GM12878 (cell line): ENCODE results near the gene LDLRAD4. TPM values are rescaled to one million over a fixed set of nuclear protein-coding genes. Genes with fewer than 3 reads are reported as not detected.

ENCODE experiments used
- ATAC-seq: fragments of 200-7000 bp; cut with Tn5 transposase; 3 replicates; pipeline ENCODE4 v1.9.1; 2020; ENCODE audit warnings: mild to moderate bottlenecking, moderate library complexity
- BruUV-seq: library from RNA; stranded (reverse); fragments of 400-500 nt; replicated peaks from 2 replicates; lab custom pipeline; 2021; lab: Mats Ljungman, UMichigan
- CTCF ChIA-PET: fragments of 300-600 bp; sonication (Branson Sonifier 250); formaldehyde crosslinking; extraction: SDS; loops from one replicate; lab custom pipeline; 2021; ENCODE audit warnings: inconsistent platforms; lab: Yijun Ruan, JAX
- POLR2A ChIA-PET: fragments of 350-600 bp; formaldehyde crosslinking; extraction: SDS; loops from one replicate; lab custom pipeline; 2021; ENCODE audit warnings: inconsistent platforms; lab: Charles Lee
- RAD21 ChIA-PET: fragments of 300-600 bp; sonication (Branson Sonifier 250); formaldehyde crosslinking; loops from one replicate; lab custom pipeline; 2023; ENCODE audit warnings: antibody characterized with exemption; ENCODE audit not compliant: unreplicated experiment; lab: Charles Lee
- SMC1A ChIA-PET: fragments of 300-600 bp; sonication (Branson Sonifier 250); formaldehyde crosslinking; loops from one replicate; lab custom pipeline; 2023; ENCODE audit not compliant: unreplicated experiment, uncharacterized antibody; lab: Charles Lee
- DNase-seq: peaks from one replicate; pipeline ENCODE4 v3.0.0-alpha.2; 2011; ENCODE audit warnings: low read depth, low spot score
- FAIRE-seq: peaks from 3 replicates; lab custom pipeline; 2011; peaks lifted over from hg19 to GRCh38; lab: Jason Lieb, UNC
- H2AFZ ChIP-seq: 2 replicates; pipeline ENCODE4 v1.6.0; 2011; ENCODE audit warnings: low read depth, low read length, control low read depth; ENCODE audit not compliant: control insufficient read depth
- H3K27ac ChIP-seq: 2 replicates; pipeline ENCODE4 v1.5.1; 2011; ENCODE audit warnings: control low read depth; ENCODE audit not compliant: control insufficient read depth, insufficient read depth
- H3K27me3 ChIP-seq, 2 experiments: replicated peaks in 1 of 2; 2 replicates each; pipeline versions ENCODE4 v1.6.0 to v1.6.1; 2011; ENCODE audit warnings: low read length in 1 of 2; ENCODE audit not compliant: control insufficient read depth in 2 of 2, insufficient read depth in 2 of 2
- H3K36me3 ChIP-seq, 2 experiments: 2 replicates each; pipeline ENCODE4 v1.5.1; 2011; ENCODE audit warnings: low read length in 1 of 2; ENCODE audit not compliant: control insufficient read depth in 2 of 2, insufficient read depth in 2 of 2
- H3K4me1 ChIP-seq: 2 replicates; pipeline ENCODE4 v1.6.1; 2011; ENCODE audit warnings: mild to moderate bottlenecking, low read length, moderate library complexity, mixed read lengths; ENCODE audit not compliant: control insufficient read depth, insufficient read depth
- H3K4me2 ChIP-seq: 2 replicates; pipeline ENCODE4 v1.6.0; 2011; ENCODE audit warnings: control low read depth; ENCODE audit not compliant: control insufficient read depth, insufficient read depth
- H3K4me3 ChIP-seq: fragments of 200-600 bp; sonication (generic); 2 replicates; pipeline ENCODE4 v1.5.1; 2016
- H3K79me2 ChIP-seq: 2 replicates; pipeline ENCODE4 v1.6.0; 2011; ENCODE audit warnings: low read length; ENCODE audit not compliant: control insufficient read depth, insufficient read depth
- H3K9ac ChIP-seq: 2 replicates; pipeline ENCODE4 v1.8.0; 2011; ENCODE audit warnings: low read length, control low read depth, mixed read lengths; ENCODE audit not compliant: control insufficient read depth, insufficient read depth
- H3K9me3 ChIP-seq: replicated peaks from 3 replicates; pipeline ENCODE4 v1.5.1; 2011; ENCODE audit warnings: mild to moderate bottlenecking, low read length; ENCODE audit not compliant: control insufficient read depth, insufficient read depth
- H4K20me1 ChIP-seq: 2 replicates; pipeline ENCODE4 v1.6.0; 2011; ENCODE audit not compliant: control insufficient read depth, insufficient read depth
- ASH2L ChIP-seq: fragments of 300-600, 200-600 bp; sonication (generic); IDR thresholded peaks from 2 replicates; pipeline ENCODE4 v1.6.1; 2017; ENCODE audit warnings: low read depth, mild to moderate bottlenecking, borderline replicate concordance
- CEBPZ ChIP-seq: fragments of 150-350 bp; IDR thresholded peaks from 2 replicates; pipeline ENCODE4 v1.6.1; 2016; ENCODE audit warnings: low read depth, low read length
- IKZF2 ChIP-seq, 2 experiments: fragments of 450-650 bp; IDR thresholded peaks; 2 replicates each; pipeline ENCODE4 v1.6.1; 2017; ENCODE audit warnings: mild to moderate bottlenecking in 2 of 2, moderate library complexity in 2 of 2
- MLLT1 ChIP-seq: fragments of 450-650 bp; IDR thresholded peaks from 2 replicates; pipeline ENCODE4 v1.6.1; 2016; ENCODE audit warnings: mild to moderate bottlenecking
- MTA3 ChIP-seq: IDR thresholded peaks from 2 replicates; pipeline ENCODE4 v1.6.1; 2012; ENCODE audit warnings: low read length, inconsistent platforms, borderline replicate concordance
- PML ChIP-seq: IDR thresholded peaks from 2 replicates; pipeline ENCODE4 v1.6.1; 2012; ENCODE audit warnings: low read length, inconsistent platforms
- RAD21 ChIP-seq: IDR thresholded peaks from 2 replicates; pipeline ENCODE4 v1.6.1; 2011; ENCODE audit warnings: mild to moderate bottlenecking, low read depth, low read length, moderate library complexity; ENCODE audit not compliant: insufficient read depth
- RUNX3 ChIP-seq: IDR thresholded peaks from 2 replicates; pipeline ENCODE4 v1.6.1; 2012; ENCODE audit warnings: low read length, inconsistent platforms
- WGBS: methylation state at CpG from one replicate; pipeline ENCODE4 v1.1.6; 2016; ENCODE audit warnings: low lambda C conversion rate; ENCODE audit not compliant: insufficient replicate concordance, insufficient coverage; ENCODE audit errors: missing lambda C conversion rate; 5-methylcytosine and 5-hydroxymethylcytosine counted together
- in situ Hi-C: fragments of 300-500 bp; cut with MboI; formaldehyde crosslinking; loops from 9 replicates; pipeline ENCODE4 v1.14.3; 2018; ENCODE audit warnings: mixed read lengths
- intact Hi-C: fragments of 100-400 bp; cut with micrococcal nuclease; formaldehyde crosslinking; loops from one replicate; pipeline ENCODE4 v1.14.2; 2022; ENCODE audit not compliant: unreplicated experiment
- polyA plus RNA-seq, 11 experiments: library from polyadenylated mRNA; depleted of rRNA in 4 of 11; unstranded in 6 of 11; stranded (reverse) in 5 of 11; fragments of >200 nt; fragmentation: Nextera tagmentation in 4 of 11; fragmentation: Illumina TruSeq in 1 of 11; extraction: Ambion mirVana in 4 of 11; extraction: Trizol in 1 of 11; gene quantifications; 1 replicate in 1 of 11; 2 replicates in 10 of 11; pipeline versions ENCODE4 v1.2.1 to v1.2.3, GENCODE V29; 2011 to 2016; ENCODE audit warnings: inconsistent platforms in 2 of 11, missing spikeins in 2 of 11, low read depth in 1 of 11
- total RNA-seq, 4 experiments: library from RNA; depleted of rRNA in 3 of 4; stranded (reverse); fragments of >200 nt in 3 of 4; fragmentation: Illumina TruSeq in 1 of 4; extraction: Trizol in 1 of 4; gene quantifications; 2 replicates each; pipeline versions ENCODE4 v1.2.1 to v1.2.3, GENCODE V29; 2013 to 2021
- TF ChIP-seq, protein P1 (sequence below): fragments of 450-650 bp; IDR thresholded peaks from 2 replicates; pipeline ENCODE4 v1.6.1; 2017; ENCODE audit warnings: antibody characterized with exemption, mild to moderate bottlenecking, moderate library complexity

Gene LDLRAD4
- total and polyA plus RNA-seq, 10 of the 15 experiments (the other 5 are each of a cell fraction or from before 2014, with no cell fraction given): 2.7 to 16.8 (median 11.2) TPM

- H4K20me1 ChIP-seq: no peaks in the 10 kb centered on the region
- H3K27me3 ChIP-seq: peaks cover 0 to 2% of the 10 kb centered on the region in 2 experiments; a peak in 3 of 4 replicates
- no peaks in the 10 kb centered on the region for H3K9me3 ChIP-seq
- no peaks in the 10 kb centered on the region for H3K4me1 ChIP-seq
- WGBS: 38% methylated on average over 19 of the region's 19 CpGs
- no peak overlapping the region for H3K4me3 ChIP-seq
- no peak for DNase-seq
- H3K9ac ChIP-seq: no peak overlapping the region
- H3K4me2 ChIP-seq: no peak overlapping the region
- POLR2A ChIA-PET: no interaction called here
- no peaks in the 10 kb centered on the region for H3K36me3 ChIP-seq
- TF ChIP-seq MLLT1 (no peak), PML (no peak), IKZF2 (IDR thresholded peaks at IDR 0.05) (no peak), CEBPZ (no peak), RUNX3 (no peak), ASH2L (no peak), MTA3 (no peak), RAD21 (no peak)
- TF ChIP-seq, protein P1, sequence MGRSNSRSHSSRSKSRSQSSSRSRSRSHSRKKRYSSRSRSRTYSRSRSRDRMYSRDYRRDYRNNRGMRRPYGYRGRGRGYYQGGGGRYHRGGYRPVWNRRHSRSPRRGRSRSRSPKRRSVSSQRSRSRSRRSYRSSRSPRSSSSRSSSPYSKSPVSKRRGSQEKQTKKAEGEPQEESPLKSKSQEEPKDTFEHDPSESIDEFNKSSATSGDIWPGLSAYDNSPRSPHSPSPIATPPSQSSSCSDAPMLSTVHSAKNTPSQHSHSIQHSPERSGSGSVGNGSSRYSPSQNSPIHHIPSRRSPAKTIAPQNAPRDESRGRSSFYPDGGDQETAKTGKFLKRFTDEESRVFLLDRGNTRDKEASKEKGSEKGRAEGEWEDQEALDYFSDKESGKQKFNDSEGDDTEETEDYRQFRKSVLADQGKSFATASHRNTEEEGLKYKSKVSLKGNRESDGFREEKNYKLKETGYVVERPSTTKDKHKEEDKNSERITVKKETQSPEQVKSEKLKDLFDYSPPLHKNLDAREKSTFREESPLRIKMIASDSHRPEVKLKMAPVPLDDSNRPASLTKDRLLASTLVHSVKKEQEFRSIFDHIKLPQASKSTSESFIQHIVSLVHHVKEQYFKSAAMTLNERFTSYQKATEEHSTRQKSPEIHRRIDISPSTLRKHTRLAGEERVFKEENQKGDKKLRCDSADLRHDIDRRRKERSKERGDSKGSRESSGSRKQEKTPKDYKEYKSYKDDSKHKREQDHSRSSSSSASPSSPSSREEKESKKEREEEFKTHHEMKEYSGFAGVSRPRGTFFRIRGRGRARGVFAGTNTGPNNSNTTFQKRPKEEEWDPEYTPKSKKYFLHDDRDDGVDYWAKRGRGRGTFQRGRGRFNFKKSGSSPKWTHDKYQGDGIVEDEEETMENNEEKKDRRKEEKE: no peak
- SMC1A ChIA-PET: interaction anchor here (0.7 kb wide), 1 partner anchor 73 kb away, joined by 3 read pairs; no protein-coding TSS in a partner anchor
- BruUV-seq: no TSS peak
- no peak for ATAC-seq
- RAD21 ChIA-PET: no interaction called here
- intact Hi-C loops (loop anchor here (10.0 kb wide), 1 partner anchor 62 kb away; no protein-coding TSS in a partner anchor), in situ Hi-C loops (no loop called here)
- no peak for FAIRE-seq
- no peaks in the 10 kb centered on the region for H3K79me2 ChIP-seq
- no peak overlapping the region for H3K27ac ChIP-seq
- CTCF ChIA-PET: interaction anchor here (0.5 kb wide), 1 partner anchor 324 kb away, joined by 3 read pairs; no protein-coding TSS in a partner anchor
- no peak overlapping the region for H2AFZ ChIP-seq
Observed at GRCh38 chr18:13232971-13233786, 14.6 kb downstream of the LDLRAD4 start.
